GM18873 (cell line): ENCODE results near the gene PSG1.
"Not testable (repeated sequence)": the region's sequence is repeated elsewhere in the genome, so short reads cannot be mapped to it uniquely, and the experiment has no call there.

Experiments used
- ATAC-seq: cut with Tn5 transposase; IDR thresholded peaks from one replicate; pipeline ENCODE4 v1.9.1; 2021; ENCODE audit warnings: mild to moderate bottlenecking, moderate library complexity, moderate number of reproducible peaks; ENCODE audit not compliant: unreplicated experiment, low FRiP score

Gene PSG1

GRCh38 chr19:42831221-42832019 is 48.1 kb downstream of the PSG1 start:
- no peak for ATAC-seq

- ATAC-seq = not testable (repeated sequence)
Measured at GRCh38 chr19:42821306-42821977, 58.1 kb downstream of the PSG1 start.

- not testable (repeated sequence) for ATAC-seq
Measured at GRCh38 chr19:42819960-42820650, 59.4 kb downstream of the PSG1 start.

GRCh38 chr19:42816894-42817293 is 62.6 kb downstream of the PSG1 start:
- ATAC-seq = no peak
